ENCODE measurements around the gene MCTP2.
"Not testable (repeated sequence)": the region's sequence is repeated elsewhere in the genome, so short reads cannot be mapped to it uniquely, and the experiment has no call there.

Gene MCTP2

DNA sequence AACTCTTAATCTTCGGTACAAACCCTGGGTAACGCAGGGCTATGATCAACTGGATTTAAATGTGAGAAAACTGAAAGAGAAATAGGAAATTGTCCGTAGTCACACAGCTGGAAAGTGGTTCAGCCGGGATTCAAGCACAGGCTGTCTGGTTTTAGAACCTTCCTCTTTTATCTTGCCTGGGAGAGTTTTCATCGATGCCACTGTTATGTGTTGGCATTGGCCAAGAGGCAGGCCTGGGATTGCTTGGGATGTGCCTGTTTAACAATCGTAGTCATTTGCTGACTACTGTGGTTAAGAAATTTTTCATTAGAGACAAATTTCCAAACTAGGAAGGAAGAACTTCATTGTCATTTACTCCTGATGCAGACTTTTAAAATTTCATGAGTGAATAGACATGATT, 4.3 kb downstream of the MCTP2 start:
- DNase-seq, result peak; percentile 8 to 19

- DNase-seq, result no peak
Observed at GRCh38 chr15:94236608-94237007, 5.2 kb downstream of the MCTP2 start.

DNA sequence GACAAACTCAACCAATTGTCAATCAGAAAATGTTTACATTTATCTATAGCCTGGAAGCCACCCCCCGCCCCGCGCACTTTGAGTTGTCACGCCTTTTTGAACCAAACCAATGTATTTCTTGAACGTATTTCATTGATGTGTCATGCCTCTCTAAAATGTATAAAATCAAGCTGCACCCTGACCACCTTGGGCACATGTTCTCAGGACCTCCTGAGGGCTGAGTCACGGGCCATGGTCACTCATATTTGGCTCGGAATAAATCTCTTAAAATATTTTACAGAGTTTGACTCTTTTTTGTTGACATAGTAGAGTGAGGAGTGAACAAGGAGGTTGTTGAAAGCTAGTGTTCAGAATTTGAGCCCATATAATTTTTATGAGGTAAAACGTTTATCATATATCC, 6.5 kb downstream of the MCTP2 start:
- DNase-seq, result no peak

GRCh38 chr15:94238539-94239118, 7.3 kb downstream of the MCTP2 start:
- peak; percentile 27 to 40 for DNase-seq

- DNase-seq, result no peak
Observed at GRCh38 chr15:94239474-94239873, 8.1 kb downstream of the MCTP2 start.

DNA sequence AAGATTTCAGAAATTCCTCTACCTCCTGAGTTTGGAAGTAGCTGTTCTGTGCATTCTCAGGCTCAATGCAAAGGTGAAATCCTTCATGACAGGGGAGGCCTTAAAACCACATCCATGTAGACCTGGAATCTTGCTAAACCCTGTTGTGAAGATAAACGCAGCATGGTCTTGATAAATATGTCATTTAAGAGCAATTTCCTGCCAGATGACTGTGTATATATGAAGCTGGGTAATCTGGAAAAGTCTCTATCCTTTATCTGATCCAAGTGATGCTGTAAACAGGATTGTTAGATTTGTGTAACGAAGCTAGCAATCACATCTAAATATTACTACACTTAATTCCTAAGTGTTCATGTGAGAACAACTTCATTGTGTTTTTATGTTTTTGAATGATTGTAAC, 9.1 kb downstream of the MCTP2 start:
- no peak for DNase-seq

DNA sequence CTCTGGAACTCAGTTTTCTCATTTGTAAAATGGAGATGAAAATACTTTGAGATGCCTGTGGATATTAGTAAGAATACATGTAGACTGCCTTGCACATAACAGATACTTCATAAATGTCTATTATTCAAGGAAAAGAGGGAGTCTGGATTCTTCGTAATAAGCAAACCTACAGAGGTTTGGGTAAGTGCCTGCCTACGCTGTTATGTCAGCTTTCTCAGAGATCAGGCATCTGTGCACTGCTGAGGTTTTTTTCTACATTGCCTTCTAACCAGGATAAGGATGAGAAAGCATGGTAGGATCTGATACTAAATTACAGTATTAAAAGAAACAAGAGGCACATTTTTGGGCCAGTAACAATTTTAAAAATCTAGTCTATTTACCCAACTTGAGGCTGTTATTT, 10.9 kb downstream of the MCTP2 start:
- DNase-seq, result no peak

GRCh38 chr15:94243003-94243402, 11.6 kb downstream of the MCTP2 start:
- DNase-seq, result not testable (repeated sequence)

GRCh38 chr15:94243418-94243817, 12.1 kb downstream of the MCTP2 start:
- no peak for DNase-seq

- DNase-seq, result no peak
Observed at GRCh38 chr15:94246016-94246415, 14.7 kb downstream of the MCTP2 start.

GRCh38 chr15:94247789-94248638, 16.7 kb downstream of the MCTP2 start:
- DNase-seq, result no peak

- DNase-seq, result no peak
Observed at GRCh38 chr15:94250801-94251200, 19.4 kb downstream of the MCTP2 start.

- DNase-seq, result no peak
Observed at GRCh38 chr15:94252223-94252766, 20.9 kb downstream of the MCTP2 start.

DNA sequence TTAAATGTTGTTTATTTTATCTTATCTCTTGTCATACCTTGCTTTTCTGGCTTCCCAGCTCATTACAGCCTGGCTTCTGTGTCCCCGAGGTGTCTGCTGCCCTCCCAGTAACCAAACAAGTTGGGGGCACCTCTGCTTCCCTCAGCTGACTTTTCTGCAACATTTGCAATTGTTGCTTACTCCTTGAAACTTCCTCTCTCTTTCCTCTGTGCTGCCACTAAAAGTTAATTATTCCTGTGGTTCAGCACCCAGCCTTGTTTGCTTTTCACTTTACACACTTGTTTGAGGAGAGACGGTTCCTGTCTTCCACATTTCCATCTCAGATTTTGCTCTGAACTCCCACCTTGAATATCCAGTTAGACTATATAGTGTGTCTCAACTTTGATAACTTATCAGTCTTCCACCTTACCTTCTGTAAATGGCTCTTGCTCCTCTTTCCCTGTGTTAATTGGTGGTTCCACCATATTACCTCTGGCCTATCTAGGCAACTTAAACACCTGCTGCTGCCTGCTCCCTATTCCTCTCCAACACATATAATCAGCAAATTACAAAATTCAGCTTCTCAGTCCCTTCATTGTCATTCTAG, 21.6 kb downstream of the MCTP2 start:
- no peak for DNase-seq

DNA sequence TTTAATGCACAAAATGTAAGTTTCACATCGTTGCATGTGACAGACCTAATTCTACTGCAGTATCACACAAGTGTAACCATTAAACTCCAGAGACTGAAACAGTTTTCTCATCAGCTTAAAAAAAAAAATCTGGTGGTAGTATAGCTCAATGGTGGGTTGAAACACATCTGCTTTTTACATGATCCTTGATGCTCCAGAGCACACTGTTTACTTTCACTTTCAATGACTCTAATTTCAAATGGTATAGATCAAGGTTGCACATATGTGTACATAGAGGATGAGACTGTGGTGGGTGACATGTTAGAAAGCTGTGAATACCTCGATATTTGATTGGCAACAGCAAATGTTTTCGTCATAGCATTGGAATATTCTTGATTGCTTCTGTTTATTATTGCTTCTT, 22.4 kb downstream of the MCTP2 start:
- DNase-seq, result no peak

GRCh38 chr15:94255540-94255939, 24.2 kb downstream of the MCTP2 start:
- no peak for DNase-seq

DNA sequence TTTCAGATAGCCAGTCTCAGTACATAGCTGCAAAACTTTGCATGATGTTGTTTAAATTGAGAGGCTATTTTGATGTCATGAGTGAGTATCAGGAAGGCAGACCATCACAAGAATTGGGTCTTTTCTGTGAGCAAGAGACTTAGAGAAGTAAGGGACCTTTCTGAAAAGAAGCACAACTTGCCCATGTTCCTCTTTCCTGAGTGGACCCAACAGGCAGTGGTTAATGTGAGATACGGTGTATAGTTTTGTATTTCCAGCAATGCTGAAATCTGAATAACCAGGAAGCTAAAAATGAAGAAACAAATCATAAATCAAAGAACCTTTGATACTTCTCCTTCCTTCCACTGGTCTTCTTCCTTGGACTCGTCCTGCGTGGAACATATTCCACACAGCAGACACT, 25.1 kb downstream of the MCTP2 start:
- DNase-seq, result peak; percentile 19 to 42

DNA sequence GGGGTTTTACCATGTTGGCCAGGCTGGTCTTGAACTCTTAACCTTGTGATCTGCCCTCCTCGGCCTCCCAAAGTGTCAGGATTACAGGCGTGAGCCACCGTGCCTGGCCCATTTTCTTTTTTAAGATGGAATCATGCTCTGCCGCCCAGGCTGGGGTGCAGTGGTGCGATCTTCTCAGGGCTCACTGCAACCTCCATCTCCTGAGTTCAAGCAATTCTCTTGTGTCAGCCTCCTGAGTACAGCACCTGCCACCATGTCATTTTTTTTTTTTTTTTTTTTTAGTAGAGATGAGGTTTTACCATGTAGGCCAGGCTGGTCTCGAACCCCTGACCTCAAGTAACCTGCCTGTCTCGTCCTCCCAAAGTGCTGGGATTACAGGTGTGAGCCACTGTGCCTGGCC, 26.4 kb downstream of the MCTP2 start:
- not testable (repeated sequence) for DNase-seq

- DNase-seq, result no peak
Observed at GRCh38 chr15:94258246-94258645, 26.9 kb downstream of the MCTP2 start.

DNA sequence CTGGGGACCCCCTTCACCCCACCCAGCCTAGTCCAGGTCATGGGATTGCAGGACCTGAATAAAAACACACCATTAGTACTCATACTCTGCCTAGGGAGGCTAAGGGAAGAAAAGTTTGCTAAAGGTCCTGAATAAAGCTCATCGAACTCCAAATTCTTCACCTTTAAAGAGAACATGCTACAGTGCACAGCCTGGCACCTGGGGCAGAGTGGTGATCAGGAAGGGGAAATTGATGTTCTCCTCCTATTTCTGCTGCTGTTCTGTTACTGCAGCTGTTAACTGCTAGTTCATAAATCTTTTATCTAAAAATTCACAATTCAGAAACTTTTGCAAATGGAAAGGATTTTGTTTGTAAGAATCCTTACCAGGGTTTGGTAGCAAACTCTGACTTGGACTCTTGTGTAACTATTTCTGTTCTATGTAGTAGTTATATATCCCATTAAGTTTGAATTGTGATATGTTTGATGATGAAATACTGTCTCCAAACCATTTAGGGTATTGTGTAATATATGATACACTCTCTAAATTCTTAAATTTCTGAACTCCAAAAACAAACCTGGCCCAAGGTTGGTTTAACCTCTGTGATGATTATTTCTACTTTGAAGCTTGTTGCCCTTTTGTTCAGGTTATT, 27.9 kb downstream of the MCTP2 start:
- peak; percentile 92 to 93 for DNase-seq

DNA sequence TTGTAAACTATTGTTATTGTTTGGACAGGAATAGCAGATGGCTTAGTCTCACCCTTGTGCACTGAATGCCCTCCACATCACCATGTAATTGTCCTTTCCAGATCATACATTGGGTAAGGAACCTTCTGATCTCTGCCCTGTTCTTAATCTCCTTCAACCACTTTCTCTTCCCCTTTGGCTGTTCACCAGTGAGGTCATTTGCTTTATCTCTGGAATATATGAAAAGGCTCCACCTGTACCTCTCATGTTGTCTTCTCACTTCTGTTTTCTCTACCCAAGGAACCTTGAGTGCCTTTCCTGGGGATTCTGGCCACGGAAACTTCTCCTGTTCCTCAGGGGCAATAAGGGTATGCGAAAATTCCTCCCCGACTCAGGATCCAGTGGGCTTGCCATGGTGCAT, 28.5 kb downstream of the MCTP2 start:
- DNase-seq, result peak; percentile 26 to 36

GRCh38 chr15:94262201-94262600, 30.8 kb downstream of the MCTP2 start:
- DNase-seq, result no peak

Measured in AML-193 (cell line).